Left cardiac atrium (tissue), 4 donors: ENCODE results near the gene C1orf159. TPM values are rescaled to one million over a fixed set of nuclear protein-coding genes. Genes with fewer than 3 reads are reported as not detected.
"Not testable (repeated sequence)": the region's sequence is repeated elsewhere in the genome, so short reads cannot be mapped to it uniquely, and the experiment has no call there.

Source experiments
- ATAC-seq, 2 donors: fragments of 200-7000 bp; cut with Tn5 transposase; one replicate each; pipeline ENCODE4 v1.9.1; 2020; ENCODE audit warnings: mild to moderate bottlenecking in 2 of 2, moderate library complexity in 2 of 2
- DNase-seq: peaks from one replicate; pipeline ENCODE4 v3.0.0-alpha.2; 2020
- intact Hi-C, 2 donors: fragments of 100-400 bp; cut with DNase I; formaldehyde crosslinking; loops; one replicate each; pipeline versions ENCODE4 v1.14.1 to v1.15.1; 2022 to 2023
- total RNA-seq, 2 donors: library from RNA; stranded (reverse); fragmentation: NEBNext Ultra II Directional; extraction: Animal tissue kit (Norgen Biotek cat#: 25700); gene quantifications; one replicate each; pipeline ENCODE4 v1.2.1, GENCODE V29; 2021
- donor health status: DM: no; HTN: yes; CAD: no.
- donor health status: DM: no; HTN: yes; CAD: no; lungs with severe emphysema.
- donor health status: DM: yes; HTN: yes; CAD: no.
- donor health status: Dilated cardiomyopathy.

C1orf159 gene
- total RNA-seq, 2 donors from 2014 or later, result 5.3 to 6.1 TPM

- DNase-seq (peak; percentile 68), ATAC-seq (peak; percentile 52 to 67)
- intact Hi-C loops, result loop anchor here (2.0 to 5.0 kb wide), 2 partner anchors 81 to 82 kb away; partner anchors contain the start of gene PERM1 (in 2 of the 2)
Measured at GRCh38 chr1:1063945-1064831, 51.7 kb downstream of the C1orf159 start.

- intact Hi-C loops, result loop anchor here (2.0 to 5.0 kb wide), 2 partner anchors 81 kb away; partner anchors contain the start of gene PERM1 (in 2 of the 2)
- DNase-seq (no peak), ATAC-seq (no peak)
Measured at GRCh38 chr1:1063261-1063944, 52.5 kb downstream of the C1orf159 start.

DNA sequence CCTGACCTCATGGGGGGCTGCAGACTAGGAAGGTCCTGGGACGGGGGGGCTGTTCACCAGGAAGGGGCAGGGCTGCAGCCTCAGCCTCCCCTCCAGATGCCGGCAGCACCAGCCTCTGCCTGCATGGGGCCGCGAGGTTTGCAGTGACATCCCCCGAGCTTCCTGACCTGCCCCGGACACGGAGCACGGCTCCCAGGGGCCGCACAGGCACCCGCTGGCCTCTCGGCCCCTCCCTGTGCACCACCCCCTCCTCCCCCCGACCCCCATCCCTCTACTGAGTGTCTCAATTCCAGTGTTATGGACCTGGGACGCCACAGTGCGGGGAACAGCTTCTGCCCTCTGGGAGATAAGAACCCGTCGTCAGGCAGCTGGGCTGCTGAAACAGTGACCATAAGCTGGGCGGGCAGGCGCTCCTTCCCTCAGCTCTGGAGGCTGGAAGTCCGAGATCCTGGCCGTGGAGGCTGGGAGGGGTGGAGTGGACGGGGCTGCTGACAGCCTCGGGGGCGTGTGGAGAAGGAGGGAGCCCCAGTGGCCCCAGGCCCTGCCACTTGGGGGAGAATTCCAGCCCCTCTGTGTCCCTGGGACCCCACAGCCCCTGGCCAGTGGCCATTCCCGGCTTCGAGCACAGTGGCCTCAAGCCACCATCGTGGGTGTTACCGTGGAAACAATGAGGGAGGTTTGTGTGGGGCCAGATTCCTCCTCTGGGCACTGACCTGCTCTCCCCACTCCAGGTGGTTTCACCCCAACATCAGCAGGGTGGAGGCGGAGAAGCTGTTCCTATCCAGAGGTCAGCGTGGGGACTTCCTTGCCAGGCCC lies 53.3 kb downstream of the C1orf159 start:
- intact Hi-C loops, result loop anchor here (2.0 to 5.0 kb wide), 2 partner anchors 80 kb away; partner anchors contain the start of gene PERM1 (in 2 of the 2)
- no peak for ATAC-seq
- DNase-seq, result no peak

GRCh38 chr1:1061682-1062345 lies 54.1 kb downstream of the C1orf159 start:
- intact Hi-C loops, result loop anchor here (2.0 to 5.0 kb wide), 2 partner anchors 79 to 80 kb away; partner anchors contain the start of gene PERM1 (in 2 of the 2)
- DNase-seq, result no peak
- ATAC-seq, result no peak

- intact Hi-C loops, result loop anchor here in 1 of 2 donors (5.0 kb wide), 1 partner anchor 78 kb away; the partner anchor contains the start of gene PERM1
- ATAC-seq (no peak), DNase-seq (no peak)
Measured at GRCh38 chr1:1060281-1061000, 55.4 kb downstream of the C1orf159 start.

DNA sequence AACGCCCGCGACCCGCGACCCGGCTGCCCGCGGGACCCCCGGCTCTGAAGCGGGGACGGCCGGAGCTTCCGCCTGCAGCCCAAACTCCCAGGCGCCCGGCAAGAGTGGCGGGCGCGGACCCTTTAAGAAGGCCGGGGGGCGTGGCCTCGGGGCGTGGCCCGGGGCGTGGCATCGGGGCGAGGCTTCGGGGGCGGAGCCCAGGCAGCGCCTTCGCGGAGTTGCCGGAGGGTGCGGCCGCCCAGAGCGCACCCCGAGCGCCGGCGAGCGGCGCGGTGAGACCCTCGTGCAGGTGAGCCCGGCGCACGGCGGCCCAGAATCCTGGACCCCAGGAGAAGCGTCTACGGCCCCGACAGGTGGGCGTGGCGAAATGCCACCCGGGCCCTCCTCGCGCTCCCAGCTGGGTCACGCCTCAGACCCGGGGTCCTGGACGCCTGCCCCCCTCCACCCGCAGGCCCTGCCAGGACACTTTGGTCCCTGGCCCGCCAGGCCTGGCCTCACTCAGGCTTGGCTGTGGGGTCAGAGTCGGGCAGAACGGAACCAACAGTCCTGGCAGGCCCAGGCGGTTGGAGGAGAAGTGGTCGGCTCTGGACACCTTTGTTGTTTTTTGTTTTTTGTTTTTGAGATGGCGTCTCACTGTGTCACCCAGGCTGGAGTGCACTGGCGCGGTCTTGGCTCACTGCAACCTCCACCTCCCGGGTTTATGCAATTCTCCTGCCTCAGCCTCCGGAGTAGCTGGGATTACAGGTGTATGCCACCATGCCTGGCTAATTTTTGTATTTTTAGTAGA lies 56.2 kb downstream of the C1orf159 start:
- ATAC-seq (peak; percentile 92 to 93), DNase-seq (peak; percentile 90)
- intact Hi-C loops, result loop anchor here in 1 of 2 donors (5.0 kb wide), 1 partner anchor 77 kb away; the partner anchor contains the start of gene PERM1

DNA sequence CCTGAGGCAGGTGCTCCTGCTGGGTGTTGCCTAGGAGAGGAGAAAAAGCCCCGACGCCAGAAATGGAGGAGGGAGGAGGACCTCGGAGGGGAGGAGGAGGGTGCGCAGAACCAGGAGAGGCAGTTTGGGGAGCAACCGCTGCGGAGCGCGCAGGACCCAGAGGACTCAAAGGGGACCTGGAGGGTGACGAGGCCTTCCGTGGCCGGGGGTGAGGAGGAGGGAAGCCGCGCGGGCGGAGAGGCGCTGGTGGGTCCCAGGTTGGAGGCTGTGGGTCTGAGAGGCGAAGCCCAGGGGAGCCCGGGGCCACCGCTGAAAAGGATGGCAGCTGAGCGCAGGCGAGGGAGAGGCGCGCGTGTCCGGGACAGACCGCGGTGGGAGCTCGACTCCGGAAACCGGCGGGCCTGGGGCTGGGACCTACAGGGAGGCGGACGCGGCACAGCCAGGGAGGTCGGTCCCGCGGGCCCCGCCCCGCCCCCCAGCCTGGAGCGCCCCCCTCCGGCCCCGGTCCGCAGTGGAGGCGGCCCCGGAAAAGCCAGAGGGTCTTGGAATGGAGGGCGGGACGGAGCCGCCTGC lies 56.9 kb downstream of the C1orf159 start:
- intact Hi-C loops, result no loop called here
- ATAC-seq (peak; percentile 24 to 36), DNase-seq (no peak)

DNA sequence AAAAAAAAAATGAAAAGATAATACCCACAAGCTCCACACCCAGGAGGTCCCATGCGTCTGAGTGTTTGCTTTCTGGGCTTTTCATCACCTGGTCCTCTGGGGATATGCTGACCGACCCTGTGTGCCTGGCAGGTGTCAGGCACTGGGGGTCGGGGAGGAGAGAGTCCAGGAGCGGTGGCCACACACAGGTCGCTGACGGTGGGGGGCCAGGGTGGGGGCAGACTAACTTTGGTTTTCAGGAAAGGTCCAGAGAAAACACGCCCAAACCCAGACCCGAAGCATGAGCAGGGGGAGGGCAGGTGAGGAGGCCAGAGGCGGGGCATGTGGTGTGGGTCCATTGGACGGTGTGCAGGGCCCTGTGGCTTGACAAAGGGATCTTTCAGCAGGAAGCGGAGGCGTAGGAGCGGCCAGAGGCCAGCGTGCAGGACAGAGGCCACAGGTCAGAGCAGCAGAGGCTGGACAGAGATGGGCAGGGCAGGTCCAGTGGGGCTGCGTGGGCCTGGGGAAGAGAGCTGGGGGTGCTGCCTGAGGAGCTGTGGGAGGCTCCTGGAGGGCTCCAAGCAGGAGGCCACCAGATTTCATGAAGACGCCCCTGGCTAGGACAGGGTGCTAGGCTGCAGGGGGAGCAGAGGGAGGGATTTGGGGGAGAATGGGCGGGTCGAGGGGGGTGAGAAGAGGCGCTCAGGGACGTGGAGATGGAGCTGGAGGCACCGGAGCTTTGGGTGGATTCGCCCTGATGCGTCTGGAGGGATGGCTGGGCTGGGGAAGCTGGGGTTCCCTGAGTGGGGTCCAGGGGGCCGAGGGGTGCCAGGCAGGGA lies 57.6 kb downstream of the C1orf159 start:
- DNase-seq (no peak), ATAC-seq (no peak)
- intact Hi-C loops, result no loop called here

DNA sequence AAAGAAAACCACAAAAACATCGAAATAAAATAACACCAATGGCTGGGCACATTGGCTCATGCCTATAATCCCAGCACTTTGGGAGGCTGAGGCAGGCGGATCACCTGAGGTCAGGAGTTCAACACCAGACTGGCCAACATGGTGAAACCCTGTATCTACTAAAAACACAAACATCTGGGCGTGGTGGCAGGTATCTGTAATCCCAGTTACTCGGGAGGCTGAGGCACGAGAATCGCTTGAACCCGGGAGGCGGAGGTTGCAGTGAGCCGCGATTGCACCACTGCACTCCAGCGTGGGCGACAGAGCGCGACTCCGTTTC lies 58.2 kb downstream of the C1orf159 start:
- intact Hi-C loops, ATAC-seq, DNase-seq: not testable (repeated sequence)

GRCh38 chr1:1055841-1056736 lies 59.8 kb downstream of the C1orf159 start:
- ATAC-seq (no peak), DNase-seq (no peak)
- intact Hi-C loops, result no loop called here

- ATAC-seq, result no peak
- DNase-seq, result no peak
- intact Hi-C loops, result no loop called here
Measured at GRCh38 chr1:1054971-1055370, 60.9 kb downstream of the C1orf159 start.

DNA sequence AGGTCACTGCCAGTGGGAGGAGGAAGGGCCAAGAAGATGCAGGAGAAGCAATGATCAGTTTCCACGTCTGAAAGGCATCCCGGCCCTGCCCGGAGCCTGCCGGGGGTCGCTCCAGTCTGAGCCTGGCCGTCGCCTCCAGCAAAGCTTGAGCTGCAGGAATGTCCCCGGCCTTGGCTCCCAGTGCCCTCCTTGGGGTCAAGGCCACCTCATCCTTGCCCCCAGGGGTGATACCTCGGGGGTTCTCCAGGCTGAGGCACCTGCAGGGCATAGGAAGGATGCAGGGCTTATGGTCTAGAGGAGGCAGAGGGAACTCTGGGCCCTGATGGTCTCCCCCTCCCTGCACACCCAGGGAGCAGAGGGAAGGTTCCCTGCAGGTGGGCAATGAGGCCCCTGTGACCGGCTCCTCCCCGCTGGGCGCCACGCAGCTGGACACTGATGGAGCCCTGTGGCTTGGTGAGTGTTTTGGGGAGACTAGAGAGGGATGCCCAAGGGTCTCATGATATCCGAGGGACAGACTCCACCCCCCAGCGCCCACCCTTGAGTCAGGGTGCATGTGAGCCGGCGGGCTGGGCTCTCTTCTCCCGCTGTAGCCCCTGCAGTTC lies 61.7 kb downstream of the C1orf159 start:
- intact Hi-C loops, result no loop called here
- no peak for ATAC-seq
- no peak for DNase-seq

DNA sequence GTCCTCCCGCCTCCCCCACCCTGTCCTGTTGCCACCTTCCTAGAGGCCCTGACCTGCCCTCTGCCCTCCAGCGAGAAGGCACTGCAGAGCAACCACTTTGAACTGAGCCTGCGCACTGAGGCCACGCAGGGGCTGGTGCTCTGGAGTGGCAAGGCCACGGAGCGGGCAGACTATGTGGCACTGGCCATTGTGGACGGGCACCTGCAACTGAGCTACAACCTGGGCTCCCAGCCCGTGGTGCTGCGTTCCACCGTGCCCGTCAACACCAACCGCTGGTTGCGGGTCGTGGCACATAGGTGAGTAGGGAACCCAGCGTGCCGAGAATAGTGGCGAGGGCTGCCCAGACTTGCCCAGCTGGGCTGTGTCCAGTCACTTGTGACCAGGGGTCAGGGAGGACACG lies 62.2 kb downstream of the C1orf159 start:
- DNase-seq (no peak), ATAC-seq (no peak)
- intact Hi-C loops, result no loop called here

DNA sequence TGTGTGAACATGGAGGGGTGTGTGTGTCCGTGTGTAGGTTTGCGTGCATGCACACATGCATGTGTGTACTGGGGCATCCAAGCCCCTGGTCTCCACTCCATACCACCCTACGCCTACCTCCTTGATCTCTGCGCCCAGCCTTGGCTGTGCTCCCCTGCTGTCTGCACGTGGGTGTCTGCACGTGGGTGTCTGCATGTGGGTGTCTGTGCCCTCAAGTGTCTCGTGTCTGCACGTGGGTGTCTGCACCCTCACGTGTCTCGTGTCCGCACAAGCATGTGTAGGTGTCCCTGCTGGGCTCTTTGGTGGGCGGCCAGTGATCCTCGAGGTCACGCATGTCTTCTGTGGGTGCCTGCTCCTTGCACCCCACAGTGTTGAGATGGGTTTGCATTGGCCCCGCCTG lies 62.9 kb downstream of the C1orf159 start:
- intact Hi-C loops, result no loop called here
- DNase-seq (no peak), ATAC-seq (no peak)
